HFF-Myc (cell line): Measurements from ENCODE around the gene KRTAP19-6.

Source experiments
- DNase-seq: peaks from one replicate; pipeline ENCODE4 v3.0.0-alpha.2; 2011; ENCODE audit warnings: low read depth; ENCODE audit errors: extremely low read depth
- H3K4me3 ChIP-seq: replicated peaks from 2 replicates; pipeline ENCODE4 v1.5.1; 2011; ENCODE audit warnings: low read depth, mild to moderate bottlenecking, control low read depth, low read length
- CTCF ChIP-seq: IDR thresholded peaks from 2 replicates; pipeline ENCODE4 v1.5.1; 2012; ENCODE audit warnings: mild to moderate bottlenecking, low read depth, low read length, control low read depth; ENCODE audit errors: missing control alignments

KRTAP19-6 gene

GRCh38 chr21:30541764-30542163, at the start of gene KRTAP19-6:
Gene KRTAP19-6 (minus strand): TSS chr21:30541864. CDS start chr21:30541833, 31 bp downstream.
- H3K4me3 ChIP-seq = no peak within 1 kb of the TSS
- no peak for TF ChIP-seq CTCF
- DNase-seq = no peak

GRCh38 chr21:30590297-30590696, 48.6 kb upstream of the KRTAP19-6 start, which contains the start of gene KRTAP22-2:
Gene KRTAP22-2 (minus strand): TSS chr21:30590397.
- no peak for DNase-seq
- TF ChIP-seq CTCF = no peak

GRCh38 chr21:30582870-30583269, 41.2 kb upstream of the KRTAP19-6 start:
- no peak for DNase-seq
- H3K4me3 ChIP-seq = no peak overlapping the region
- no peak for TF ChIP-seq CTCF

More at GRCh38 chr21:30590297-30590696, 48.6 kb upstream of the KRTAP19-6 start, which contains the start of gene KRTAP22-2:
- no peak within 1 kb of the TSS for H3K4me3 ChIP-seq

GRCh38 chr21:30580132-30580531, 38.5 kb upstream of the KRTAP19-6 start:
- no peak for DNase-seq

GRCh38 chr21:30579346-30579745, 37.7 kb upstream of the KRTAP19-6 start:
- H3K4me3 ChIP-seq = no peak overlapping the region
- DNase-seq = no peak
- TF ChIP-seq CTCF = no peak

More at GRCh38 chr21:30580132-30580531, 38.5 kb upstream of the KRTAP19-6 start:
- H3K4me3 ChIP-seq = no peak overlapping the region
- TF ChIP-seq CTCF = no peak

- TF ChIP-seq CTCF = no peak
- DNase-seq = no peak
- no peak overlapping the region for H3K4me3 ChIP-seq
Measured at GRCh38 chr21:30577766-30578165, 36.1 kb upstream of the KRTAP19-6 start.

GRCh38 chr21:30567617-30568016, 26.0 kb upstream of the KRTAP19-6 start:
- no peak for DNase-seq
- H3K4me3 ChIP-seq = no peak overlapping the region
- no peak for TF ChIP-seq CTCF
